ENCODE measurements around the gene PPP2R2B. TPM values are rescaled to one million over a fixed set of nuclear protein-coding genes. Genes with fewer than 3 reads are reported as not detected.

PPP2R2B gene
- total RNA-seq, 1 experiment from 2014 or later, result not detected

DNA sequence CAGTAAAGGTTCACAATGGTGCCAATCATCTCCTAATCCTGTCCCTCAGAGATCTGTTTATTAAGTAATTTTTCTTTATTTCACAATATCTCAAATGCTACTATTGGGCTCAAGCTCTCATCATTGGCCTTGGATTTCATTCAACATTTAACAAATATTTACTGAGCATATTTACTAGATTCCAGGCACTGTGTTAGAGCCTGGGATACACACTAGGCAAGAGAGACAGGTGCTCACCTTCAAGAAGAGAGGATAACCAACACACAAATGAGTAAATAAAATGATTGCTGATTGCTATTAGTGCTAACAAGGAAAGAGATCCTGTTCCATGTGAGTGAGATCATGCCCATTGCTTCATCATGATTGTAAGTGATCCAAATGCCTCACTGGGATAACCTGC is 27.4 kb downstream of the PPP2R2B start:
- no TSS peak for BruUV-seq (replicated peaks)

More for the DNA sequence above, 27.4 kb downstream of the PPP2R2B start:
- ChIA-PET POLR2A (no interaction called here), RAD21 (ENCODE audit: low non-redundant PET in 1 of 2, low total read pairs in 2 of 2, uncharacterized antibody in 2 of 2, unreplicated experiment in 2 of 2) (no interaction called here), CTCF (no interaction called here)
- Histone ChIP-seq H3K9ac (ENCODE audit: low read length) (no peak overlapping the region), H3K4me3 (replicated peaks in 1 of 2; ENCODE audit: low read depth in 1 of 2, low read length in 2 of 2) (no peak overlapping the region), H3K4me2 (ENCODE audit: low read length) (no peak overlapping the region), H4K20me1 (ENCODE audit: insufficient read depth) (no peaks in the 10 kb centered on the region), H3K27ac (ENCODE audit: low read depth, low read length) (no peak overlapping the region), H3K27me3 (ENCODE audit: insufficient read depth, low read length) (peaks cover 25% of the 10 kb centered on the region), H3K36me3 (ENCODE audit: control insufficient read depth in 1 of 2, insufficient read depth in 2 of 2, low read length in 2 of 2) (no peaks in the 10 kb centered on the region), H3K9me3 (ENCODE audit: control insufficient read depth in 1 of 2, insufficient read depth in 1 of 2, low read depth in 1 of 2, low read length in 2 of 2) (no peaks in the 10 kb centered on the region), H3K4me1 (ENCODE audit: control insufficient read depth in 1 of 2, insufficient read depth in 2 of 2, low read length in 2 of 2) (no peaks in the 10 kb centered on the region), H3K9me2 (ENCODE audit: insufficient read depth) (no peaks in the 10 kb centered on the region), H2AFZ (ENCODE audit: low read depth, low read length, poor library complexity, severe bottlenecking) (no peak overlapping the region), H3K79me2 (ENCODE audit: insufficient read depth, low read length) (no peaks in the 10 kb centered on the region)
- DNase-seq (ENCODE audit: low read depth, low spot score) (no peak), ATAC-seq (no peak)
- no peak for TF ChIP-seq SP1 (IDR thresholded peaks at IDR 0.05; ENCODE audit: low read depth)
- TF ChIP-seq FOSL1 (IDR thresholded peaks at IDR 0.05; ENCODE audit: low read depth), result no peak
- TF ChIP-seq SRF (IDR thresholded peaks at IDR 0.05; ENCODE audit: low read depth), result no peak
- TF ChIP-seq POLR2A (IDR thresholded peaks at IDR 0.05; ENCODE audit: borderline replicate concordance, extremely low read depth, insufficient read depth, insufficient read length), result no peak
- TF ChIP-seq EZH2 (IDR thresholded peaks at IDR 0.05), result no peak
- TF ChIP-seq EZH2phosphoT487 (IDR thresholded peaks at IDR 0.05; ENCODE audit: borderline replicate concordance), result no peak
- TF ChIP-seq, protein P1, sequence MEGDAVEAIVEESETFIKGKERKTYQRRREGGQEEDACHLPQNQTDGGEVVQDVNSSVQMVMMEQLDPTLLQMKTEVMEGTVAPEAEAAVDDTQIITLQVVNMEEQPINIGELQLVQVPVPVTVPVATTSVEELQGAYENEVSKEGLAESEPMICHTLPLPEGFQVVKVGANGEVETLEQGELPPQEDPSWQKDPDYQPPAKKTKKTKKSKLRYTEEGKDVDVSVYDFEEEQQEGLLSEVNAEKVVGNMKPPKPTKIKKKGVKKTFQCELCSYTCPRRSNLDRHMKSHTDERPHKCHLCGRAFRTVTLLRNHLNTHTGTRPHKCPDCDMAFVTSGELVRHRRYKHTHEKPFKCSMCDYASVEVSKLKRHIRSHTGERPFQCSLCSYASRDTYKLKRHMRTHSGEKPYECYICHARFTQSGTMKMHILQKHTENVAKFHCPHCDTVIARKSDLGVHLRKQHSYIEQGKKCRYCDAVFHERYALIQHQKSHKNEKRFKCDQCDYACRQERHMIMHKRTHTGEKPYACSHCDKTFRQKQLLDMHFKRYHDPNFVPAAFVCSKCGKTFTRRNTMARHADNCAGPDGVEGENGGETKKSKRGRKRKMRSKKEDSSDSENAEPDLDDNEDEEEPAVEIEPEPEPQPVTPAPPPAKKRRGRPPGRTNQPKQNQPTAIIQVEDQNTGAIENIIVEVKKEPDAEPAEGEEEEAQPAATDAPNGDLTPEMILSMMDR (IDR thresholded peaks at IDR 0.05 in 2 of 3, conservative IDR thresholded peaks at IDR 0.05 in 1 of 3; ENCODE audit: borderline replicate concordance in 1 of 3, insufficient read depth in 1 of 3, low read depth in 2 of 3, low read length in 2 of 3), result no peak
- TF ChIP-seq, protein P2, sequence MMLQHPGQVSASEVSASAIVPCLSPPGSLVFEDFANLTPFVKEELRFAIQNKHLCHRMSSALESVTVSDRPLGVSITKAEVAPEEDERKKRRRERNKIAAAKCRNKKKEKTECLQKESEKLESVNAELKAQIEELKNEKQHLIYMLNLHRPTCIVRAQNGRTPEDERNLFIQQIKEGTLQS (IDR thresholded peaks at IDR 0.05), result no peak
- TF ChIP-seq ZFX (IDR thresholded peaks at IDR 0.05), result no peak
- TF ChIP-seq CBX3 (IDR thresholded peaks at IDR 0.05; ENCODE audit: low read depth), result no peak
- intact Hi-C loops (cut with micrococcal nuclease), result no loop called here
